DLD1 (cell line): ENCODE measurements around the gene AAMP.

Experiments used
- in situ Hi-C: cut with HindIII; loops from 2 replicates; pipeline ENCODE4 v1.10.0; 2017; ENCODE audit warnings: low sequenced_read_pairs

The AAMP gene

GRCh38 chr2:218226903-218227302, 43.0 kb downstream of the AAMP start:
- in situ Hi-C loops = no loop called here

GRCh38 chr2:218224186-218224585, 45.8 kb downstream of the AAMP start:
- in situ Hi-C loops = no loop called here

GRCh38 chr2:218223046-218223445, 46.9 kb downstream of the AAMP start:
- in situ Hi-C loops = no loop called here

GRCh38 chr2:218221000-218221399, 48.9 kb downstream of the AAMP start:
- in situ Hi-C loops = no loop called here

GRCh38 chr2:218219934-218220333, 50.0 kb downstream of the AAMP start:
- in situ Hi-C loops = no loop called here

- in situ Hi-C loops = no loop called here
These were observed 51.4 kb downstream of the AAMP start for GRCh38 chr2:218218268-218219185.

GRCh38 chr2:218217360-218218267, 52.3 kb downstream of the AAMP start:
- in situ Hi-C loops = no loop called here

GRCh38 chr2:218216674-218217359, 53.1 kb downstream of the AAMP start, which contains the start of gene ARPC2:
ARPC2 (plus strand) TSS chr2:218217189; CDS start chr2:218217471, 282 bp downstream.
- in situ Hi-C loops = no loop called here

GRCh38 chr2:218216336-218216673, 53.6 kb downstream of the AAMP start:
- in situ Hi-C loops = no loop called here
